Panc1 (cell line): ENCODE measurements around the gene ADAT1. TPM values are rescaled to one million over a fixed set of nuclear protein-coding genes. Genes with fewer than 3 reads are reported as not detected.

Source experiments
- ATAC-seq: fragments of 200-7000 bp; cut with Tn5 transposase; 2 replicates; pipeline ENCODE4 v1.9.1; 2020; ENCODE audit warnings: mild to moderate bottlenecking, moderate library complexity
- BruUV-seq: library from RNA; stranded (reverse); fragments of 400-500 nt; replicated peaks from 2 replicates; lab custom pipeline; 2021; lab: Mats Ljungman, UMichigan
- CTCF ChIA-PET: fragments of 300-600 bp; sonication (Branson Sonifier 250); formaldehyde crosslinking; loops from one replicate; lab custom pipeline; 2022; ENCODE audit warnings: antibody characterized with exemption; lab: Charles Lee
- POLR2A ChIA-PET: fragments of 300-600 bp; sonication (Branson Sonifier 250); formaldehyde crosslinking; loops from one replicate; lab custom pipeline; 2022; ENCODE audit warnings: antibody characterized with exemption; lab: Charles Lee
- DNase-seq: peaks from one replicate; pipeline ENCODE4 v3.0.0-alpha.2; 2010; ENCODE audit warnings: low read depth, low spot score
- H3K27ac ChIP-seq: 2 replicates; pipeline ENCODE4 v1.5.1; 2011; ENCODE audit warnings: mild to moderate bottlenecking, low read length, inconsistent platforms
- H3K27me3 ChIP-seq: fragments of 200-500 bp; sonication (Bioruptor generic); 2 replicates; pipeline ENCODE4 v1.6.0; 2014; ENCODE audit warnings: low read length, inconsistent platforms; ENCODE audit not compliant: control insufficient read depth, insufficient read depth
- H3K36me3 ChIP-seq: fragments of 200-500 bp; sonication (Bioruptor generic); 2 replicates; pipeline ENCODE4 v1.5.1; 2014; ENCODE audit warnings: inconsistent platforms, mild to moderate bottlenecking, low read length, moderate library complexity; ENCODE audit not compliant: control insufficient read depth, insufficient read depth
- H3K4me1 ChIP-seq: 2 replicates; pipeline ENCODE4 v1.5.1; 2011; ENCODE audit warnings: inconsistent platforms, mild to moderate bottlenecking, low read length, moderate library complexity; ENCODE audit not compliant: control insufficient read depth, insufficient read depth
- H3K4me3 ChIP-seq, 2 experiments: 2 replicates each; pipeline ENCODE4 v1.5.1; 2011 to 2012; ENCODE audit warnings: low read depth in 2 of 2, low read length in 2 of 2, mild to moderate bottlenecking in 2 of 2, inconsistent platforms in 1 of 2, moderate library complexity in 1 of 2
- H3K9me3 ChIP-seq: fragments of 200-500 bp; sonication (Bioruptor generic); 2 replicates; pipeline ENCODE4 v1.5.1; 2014; ENCODE audit warnings: low read depth, mild to moderate bottlenecking, inconsistent platforms, low read length, moderate library complexity; ENCODE audit not compliant: control insufficient read depth, insufficient read depth
- CTCF ChIP-seq: fragments of 450-650 bp; IDR thresholded peaks from 2 replicates; pipeline ENCODE4 v1.5.1; 2017; ENCODE audit warnings: mild to moderate bottlenecking
- POLR2AphosphoS5 ChIP-seq: IDR thresholded peaks from 2 replicates; pipeline ENCODE4 v1.6.1; 2012; ENCODE audit warnings: mild to moderate bottlenecking, low read depth, low read length, moderate library complexity
- REST ChIP-seq, 2 experiments: IDR thresholded peaks; 2 replicates each; pipeline ENCODE4 v1.6.1; 2011 to 2012; ENCODE audit warnings: low read depth in 2 of 2, control low read depth in 1 of 2, low read length in 1 of 2, mild to moderate bottlenecking in 1 of 2, moderate library complexity in 1 of 2; ENCODE audit not compliant: insufficient read depth in 1 of 2
- SIN3A ChIP-seq: IDR thresholded peaks from 2 replicates; pipeline ENCODE4 v1.6.1; 2012; ENCODE audit warnings: low read depth, mild to moderate bottlenecking, low read length, moderate library complexity, borderline replicate concordance; ENCODE audit not compliant: insufficient read depth
- TCF7L2 ChIP-seq: IDR thresholded peaks from 2 replicates; pipeline ENCODE4 v1.6.1; 2011; ENCODE audit warnings: mild to moderate bottlenecking, low read depth, low read length, inconsistent platforms
- in situ Hi-C: cut with HindIII; loops from 2 replicates; pipeline ENCODE4 v1.10.0; 2016; ENCODE audit warnings: low sequenced_read_pairs, low pct_unique_long_range_greater_than_20kb
- intact Hi-C: fragments of 100-400 bp; cut with micrococcal nuclease; formaldehyde crosslinking; loops from one replicate; pipeline ENCODE4 v1.10.0; 2022; ENCODE audit not compliant: unreplicated experiment
- total RNA-seq: library from RNA; stranded (reverse); gene quantifications from one replicate; pipeline ENCODE4 v1.2.1, GENCODE V29; 2021; ENCODE audit not compliant: unreplicated experiment

The ADAT1 gene
- total RNA-seq, 1 experiment from 2014 or later = 46.8 TPM

- peaks cover 9% of the 10 kb centered on the region for H3K36me3 ChIP-seq
- in situ Hi-C loops = no loop called here
Measured at GRCh38 chr16:75629132-75629531, 6.1 kb upstream of the ADAT1 start.

DNA sequence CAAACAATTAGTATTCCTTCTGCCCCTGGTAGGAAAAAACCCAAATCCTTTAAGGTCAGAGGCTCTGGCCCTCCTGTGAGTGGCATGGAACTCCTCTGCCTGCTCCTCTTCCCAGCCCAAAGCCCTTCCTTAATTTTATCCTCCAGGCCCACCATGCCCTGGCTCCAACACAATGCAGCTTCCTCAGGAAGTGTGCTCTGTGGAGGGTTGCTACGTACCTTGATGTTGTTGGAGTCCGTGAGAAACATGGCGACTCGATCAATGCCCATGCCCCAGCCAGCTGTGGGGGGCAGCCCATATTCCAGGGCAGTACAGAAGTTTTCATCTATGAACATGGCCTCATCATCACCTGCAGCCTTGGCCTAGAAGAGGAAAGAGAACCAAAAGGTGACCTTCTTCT, 5.3 kb upstream of the ADAT1 start:
- no peak for ATAC-seq
- no peak overlapping the region for H3K27ac ChIP-seq
- in situ Hi-C loops = no loop called here

More at GRCh38 chr16:75629132-75629531, 6.1 kb upstream of the ADAT1 start:
- intact Hi-C loops = no loop called here
- Histone ChIP-seq H3K4me1 (no peaks in the 10 kb centered on the region), H3K27me3 (no peaks in the 10 kb centered on the region), H3K9me3 (no peaks in the 10 kb centered on the region), H3K27ac (no peak overlapping the region), H3K4me3 (no peak overlapping the region)
- ChIA-PET CTCF (interaction anchor here (0.6 kb wide), 1 partner anchor 111 kb away, joined by 5 read pairs; no protein-coding TSS in a partner anchor), POLR2A (no interaction called here)
- ATAC-seq (no peak), DNase-seq (no peak)
- no TSS peak for BruUV-seq
- TF ChIP-seq REST (IDR thresholded peaks at IDR 0.05; ENCODE audit: insufficient read depth in 1 of 2, low read depth in 2 of 2, low read length in 1 of 2) (no peak), POLR2AphosphoS5 (no peak), SIN3A (no peak), CTCF (no peak), TCF7L2 (no peak)

More for the DNA sequence above, 5.3 kb upstream of the ADAT1 start:
- Histone ChIP-seq H3K9me3 (no peaks in the 10 kb centered on the region), H3K4me1 (no peaks in the 10 kb centered on the region), H3K27me3 (no peaks in the 10 kb centered on the region), H3K36me3 (peaks cover 8% of the 10 kb centered on the region), H3K4me3 (no peak overlapping the region)
- ChIA-PET POLR2A (no interaction called here), CTCF (no interaction called here)
- no peak for TF ChIP-seq SIN3A
- no peak for TF ChIP-seq POLR2AphosphoS5
- TF ChIP-seq CTCF = no peak
- TF ChIP-seq TCF7L2 = no peak
- no peak for TF ChIP-seq REST (IDR thresholded peaks at IDR 0.05; ENCODE audit: insufficient read depth in 1 of 2, low read depth in 2 of 2, low read length in 1 of 2)
- DNase-seq = no peak
- intact Hi-C loops = no loop called here
- BruUV-seq = no TSS peak
